ENCODE results near the gene MEI4. TPM values are rescaled to one million over a fixed set of nuclear protein-coding genes. Genes with fewer than 3 reads are reported as not detected.

The MEI4 gene
- total and polyA plus RNA-seq, 10 of the 15 experiments (the other 5 are each of a cell fraction or from before 2014, with no cell fraction given), result 0.03 to 0.04 (median 0.03) TPM; not detected in 7

DNA sequence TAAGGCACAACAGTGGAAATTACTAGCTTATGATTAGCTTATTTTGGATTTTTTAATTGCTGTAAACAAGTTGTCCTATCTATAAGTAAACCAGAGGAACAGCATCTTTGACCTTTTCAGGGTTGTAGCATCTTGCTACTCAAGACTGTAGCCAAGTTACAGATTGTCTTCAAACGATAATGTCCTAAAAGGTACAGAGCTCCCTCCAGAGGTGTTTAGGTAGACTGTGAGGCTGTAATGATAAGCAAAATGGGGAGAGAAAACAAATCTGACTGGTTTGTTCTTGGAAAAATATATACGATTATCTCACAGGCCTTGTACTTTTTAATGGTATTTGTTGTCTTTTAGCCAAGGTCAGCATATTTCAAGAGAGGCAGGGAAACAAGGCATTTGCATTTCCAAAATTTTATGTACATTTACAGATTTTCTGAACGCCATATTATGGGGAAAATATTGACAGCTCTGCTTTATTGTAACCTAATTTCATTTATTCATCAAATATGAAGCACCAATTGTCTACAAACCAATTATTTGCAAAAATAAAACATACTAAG lies 273.4 kb downstream of the MEI4 start:
- H3K27ac ChIP-seq (ENCODE audit: control insufficient read depth, insufficient read depth), result no peak overlapping the region
- BruUV-seq (replicated peaks), result no TSS peak
- ChIA-PET CTCF (interaction anchor here (0.6 to 4.2 kb wide), 30 partner anchors 10 to 460 kb away, joined by 3 to 87 read pairs (median 4); partner anchors contain the start of gene HTR1B), POLR2A (no interaction called here), SMC1A (ENCODE audit: uncharacterized antibody, unreplicated experiment) (interaction anchor here (0.7 to 5.2 kb wide), 22 partner anchors 10 to 958 kb away, joined by 3 to 73 read pairs (median 4); no protein-coding TSS in a partner anchor), RAD21 (ENCODE audit: unreplicated experiment) (interaction anchor here (0.6 to 3.7 kb wide), 16 partner anchors 90 to 466 kb away, joined by 3 to 38 read pairs (median 4); partner anchors contain the start of genes HTR1B and MEI4)
- in situ Hi-C loops (cut with MboI) (no loop called here), intact Hi-C loops (cut with micrococcal nuclease; ENCODE audit: unreplicated experiment) (loop anchor here (1.0 kb wide), 2 partner anchors 186 to 460 kb away; no protein-coding TSS in a partner anchor)
- H3K4me2 ChIP-seq (ENCODE audit: control insufficient read depth, insufficient read depth), result no peak overlapping the region
- H3K36me3 ChIP-seq (ENCODE audit: control insufficient read depth in 2 of 2, insufficient read depth in 2 of 2, low read length in 1 of 2), result no peaks in the 10 kb centered on the region
- ATAC-seq, result peak; percentile 80
- no peak overlapping the region for H2AFZ ChIP-seq (ENCODE audit: control insufficient read depth, low read depth, low read length)
- no peak overlapping the region for H3K9ac ChIP-seq (ENCODE audit: control insufficient read depth, insufficient read depth, low read length)
- 0% methylated on average over 3 of the region's 3 CpGs for WGBS (ENCODE audit: insufficient coverage, insufficient replicate concordance, low lambda C conversion rate, missing lambda C conversion rate)
- H3K4me1 ChIP-seq (ENCODE audit: control insufficient read depth, insufficient read depth, low read length), result no peaks in the 10 kb centered on the region
- no peak for DNase-seq (ENCODE audit: low read depth, low spot score)
- FAIRE-seq, result no peak
- no peaks in the 10 kb centered on the region for H3K79me2 ChIP-seq (ENCODE audit: control insufficient read depth, insufficient read depth, low read length)
- H4K20me1 ChIP-seq (ENCODE audit: control insufficient read depth, insufficient read depth), result no peaks in the 10 kb centered on the region
- H3K4me3 ChIP-seq, result no peak overlapping the region
- no peaks in the 10 kb centered on the region for H3K9me3 ChIP-seq (replicated peaks; ENCODE audit: control insufficient read depth, insufficient read depth, low read length)
- H3K27me3 ChIP-seq (replicated peaks in 1 of 2; ENCODE audit: control insufficient read depth in 2 of 2, insufficient read depth in 2 of 2, low read length in 1 of 2), result no peaks in the 10 kb centered on the region
- TF ChIP-seq, protein P1, sequence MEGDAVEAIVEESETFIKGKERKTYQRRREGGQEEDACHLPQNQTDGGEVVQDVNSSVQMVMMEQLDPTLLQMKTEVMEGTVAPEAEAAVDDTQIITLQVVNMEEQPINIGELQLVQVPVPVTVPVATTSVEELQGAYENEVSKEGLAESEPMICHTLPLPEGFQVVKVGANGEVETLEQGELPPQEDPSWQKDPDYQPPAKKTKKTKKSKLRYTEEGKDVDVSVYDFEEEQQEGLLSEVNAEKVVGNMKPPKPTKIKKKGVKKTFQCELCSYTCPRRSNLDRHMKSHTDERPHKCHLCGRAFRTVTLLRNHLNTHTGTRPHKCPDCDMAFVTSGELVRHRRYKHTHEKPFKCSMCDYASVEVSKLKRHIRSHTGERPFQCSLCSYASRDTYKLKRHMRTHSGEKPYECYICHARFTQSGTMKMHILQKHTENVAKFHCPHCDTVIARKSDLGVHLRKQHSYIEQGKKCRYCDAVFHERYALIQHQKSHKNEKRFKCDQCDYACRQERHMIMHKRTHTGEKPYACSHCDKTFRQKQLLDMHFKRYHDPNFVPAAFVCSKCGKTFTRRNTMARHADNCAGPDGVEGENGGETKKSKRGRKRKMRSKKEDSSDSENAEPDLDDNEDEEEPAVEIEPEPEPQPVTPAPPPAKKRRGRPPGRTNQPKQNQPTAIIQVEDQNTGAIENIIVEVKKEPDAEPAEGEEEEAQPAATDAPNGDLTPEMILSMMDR (IDR thresholded peaks at IDR 0.05 in 2 of 3, conservative IDR thresholded peaks at IDR 0.05 in 1 of 3; ENCODE audit: control insufficient read depth in 2 of 3, extremely low read depth in 1 of 3, insufficient read depth in 1 of 3, low read depth in 3 of 3, low read length in 3 of 3), result peak in 2 of 3 experiments; percentile 20 to 45; a peak in 3 of 6 replicates
- peak; percentile 58 for TF ChIP-seq RAD21 (IDR thresholded peaks at IDR 0.05; ENCODE audit: insufficient read depth, low read depth, low read length)
- TF ChIP-seq SMC3 (IDR thresholded peaks at IDR 0.05; ENCODE audit: borderline replicate concordance, low read length), result peak; percentile 30; the same call in 1 of the 2 replicates
- no peak for TF ChIP-seq CBX3 (IDR thresholded peaks at IDR 0.05; ENCODE audit: borderline replicate concordance, low read depth)

Data from GM12878 (cell line).